B cell (primary cell): ENCODE measurements around the gene AP1M1.

Source experiments
- EZH2 ChIP-seq: IDR thresholded peaks from 2 replicates; pipeline ENCODE4 v1.6.1; 2012; ENCODE audit warnings: borderline replicate concordance, low read depth, mild to moderate bottlenecking, moderate library complexity, low read length; ENCODE audit not compliant: insufficient read depth, poor library complexity, severe bottlenecking
- TF ChIP-seq, protein P1 (sequence below): fragments of 200-600 bp; IDR thresholded peaks from one replicate; pipeline ENCODE4 v1.8.0; 2022; ENCODE audit warnings: antibody characterized with exemption, mild to moderate bottlenecking

DNA sequence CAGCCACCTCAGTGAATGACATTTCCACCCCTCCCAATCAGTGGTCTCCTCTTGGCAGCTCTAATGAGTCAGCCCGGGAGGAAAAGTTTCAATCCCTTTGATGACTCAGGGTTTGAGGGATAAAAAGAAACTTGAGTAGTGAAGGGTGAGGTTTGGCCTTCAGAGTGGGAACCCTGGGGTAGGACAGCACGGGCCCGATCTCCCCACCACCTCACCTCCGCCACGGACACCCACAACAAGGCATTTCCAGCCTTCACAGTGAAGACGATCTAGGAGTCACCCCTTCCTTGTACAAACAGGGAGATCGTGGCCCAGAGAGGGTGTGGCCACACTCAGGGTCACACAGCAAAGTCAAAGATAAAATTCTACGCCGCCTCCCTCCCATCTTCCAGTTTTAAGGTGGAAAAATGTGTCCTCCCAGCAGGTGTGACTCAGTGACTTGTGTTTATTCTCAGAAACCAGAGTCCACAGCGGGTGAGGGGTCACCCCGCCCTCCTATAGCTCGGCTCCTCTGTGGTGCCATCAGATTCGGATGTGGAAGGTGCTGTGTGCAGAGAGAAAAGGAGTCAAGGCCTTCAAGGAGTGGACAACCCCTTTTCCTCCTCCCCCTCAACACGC lies 36.7 kb upstream of the AP1M1 start:
- TF ChIP-seq, protein P1, sequence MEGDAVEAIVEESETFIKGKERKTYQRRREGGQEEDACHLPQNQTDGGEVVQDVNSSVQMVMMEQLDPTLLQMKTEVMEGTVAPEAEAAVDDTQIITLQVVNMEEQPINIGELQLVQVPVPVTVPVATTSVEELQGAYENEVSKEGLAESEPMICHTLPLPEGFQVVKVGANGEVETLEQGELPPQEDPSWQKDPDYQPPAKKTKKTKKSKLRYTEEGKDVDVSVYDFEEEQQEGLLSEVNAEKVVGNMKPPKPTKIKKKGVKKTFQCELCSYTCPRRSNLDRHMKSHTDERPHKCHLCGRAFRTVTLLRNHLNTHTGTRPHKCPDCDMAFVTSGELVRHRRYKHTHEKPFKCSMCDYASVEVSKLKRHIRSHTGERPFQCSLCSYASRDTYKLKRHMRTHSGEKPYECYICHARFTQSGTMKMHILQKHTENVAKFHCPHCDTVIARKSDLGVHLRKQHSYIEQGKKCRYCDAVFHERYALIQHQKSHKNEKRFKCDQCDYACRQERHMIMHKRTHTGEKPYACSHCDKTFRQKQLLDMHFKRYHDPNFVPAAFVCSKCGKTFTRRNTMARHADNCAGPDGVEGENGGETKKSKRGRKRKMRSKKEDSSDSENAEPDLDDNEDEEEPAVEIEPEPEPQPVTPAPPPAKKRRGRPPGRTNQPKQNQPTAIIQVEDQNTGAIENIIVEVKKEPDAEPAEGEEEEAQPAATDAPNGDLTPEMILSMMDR: no peak
- TF ChIP-seq EZH2: no peak
